ENCODE results near the gene KCNA1. TPM values are rescaled to one million over a fixed set of nuclear protein-coding genes. Genes with fewer than 3 reads are reported as not detected.

The KCNA1 gene
- total RNA-seq, 1 donor from 2014 or later: 0.40 TPM

DNA sequence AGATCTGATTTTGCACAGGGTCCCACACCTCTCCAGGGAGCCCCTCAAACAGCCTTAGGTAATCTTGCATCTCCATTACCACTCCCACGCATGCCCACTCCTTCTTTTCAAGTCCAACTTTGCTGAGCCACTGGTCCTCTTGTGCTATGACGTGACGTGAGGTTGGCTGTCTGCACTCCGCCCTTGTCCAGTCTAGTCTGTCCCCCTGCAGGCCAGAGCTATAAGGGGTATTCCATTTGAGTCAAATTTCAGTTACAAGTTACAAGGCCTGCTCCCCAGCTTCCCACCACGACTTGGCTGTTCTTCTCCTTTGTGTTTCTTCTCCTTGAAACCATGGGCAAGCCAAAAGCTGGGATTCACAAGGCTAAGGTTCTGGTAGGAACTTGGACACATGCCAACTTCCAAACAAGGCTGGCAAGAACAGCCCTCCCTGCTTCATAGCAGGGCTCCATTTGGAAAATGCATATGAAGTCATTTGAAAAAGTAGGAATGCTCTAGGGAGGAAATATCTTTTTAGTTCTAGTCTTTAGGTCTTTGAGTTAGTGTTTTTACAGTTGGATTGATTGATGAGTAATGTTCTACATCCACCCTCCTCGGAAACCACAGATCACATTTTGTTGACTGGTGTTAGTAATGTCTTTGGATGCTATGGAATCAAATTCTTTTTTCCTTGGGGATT is 49.1 kb downstream of the KCNA1 start:
- DNase-seq (ENCODE audit: extremely low spot score, unreplicated experiment): no peak
- Mint-ChIP-seq H3K4me1 (ENCODE audit: unreplicated experiment) (peaks cover 29% of the 10 kb centered on the region), H3K9me3 (ENCODE audit: unreplicated experiment) (no peaks in the 10 kb centered on the region), H3K4me3 (ENCODE audit: unreplicated experiment) (no peak overlapping the region), H3K27me3 (ENCODE audit: unreplicated experiment) (peaks cover 5% of the 10 kb centered on the region), H3K27ac (ENCODE audit: unreplicated experiment) (peak overlapping the region; percentile 64), H3K36me3 (ENCODE audit: unreplicated experiment) (no peaks in the 10 kb centered on the region)
- TF ChIP-seq, protein P1, sequence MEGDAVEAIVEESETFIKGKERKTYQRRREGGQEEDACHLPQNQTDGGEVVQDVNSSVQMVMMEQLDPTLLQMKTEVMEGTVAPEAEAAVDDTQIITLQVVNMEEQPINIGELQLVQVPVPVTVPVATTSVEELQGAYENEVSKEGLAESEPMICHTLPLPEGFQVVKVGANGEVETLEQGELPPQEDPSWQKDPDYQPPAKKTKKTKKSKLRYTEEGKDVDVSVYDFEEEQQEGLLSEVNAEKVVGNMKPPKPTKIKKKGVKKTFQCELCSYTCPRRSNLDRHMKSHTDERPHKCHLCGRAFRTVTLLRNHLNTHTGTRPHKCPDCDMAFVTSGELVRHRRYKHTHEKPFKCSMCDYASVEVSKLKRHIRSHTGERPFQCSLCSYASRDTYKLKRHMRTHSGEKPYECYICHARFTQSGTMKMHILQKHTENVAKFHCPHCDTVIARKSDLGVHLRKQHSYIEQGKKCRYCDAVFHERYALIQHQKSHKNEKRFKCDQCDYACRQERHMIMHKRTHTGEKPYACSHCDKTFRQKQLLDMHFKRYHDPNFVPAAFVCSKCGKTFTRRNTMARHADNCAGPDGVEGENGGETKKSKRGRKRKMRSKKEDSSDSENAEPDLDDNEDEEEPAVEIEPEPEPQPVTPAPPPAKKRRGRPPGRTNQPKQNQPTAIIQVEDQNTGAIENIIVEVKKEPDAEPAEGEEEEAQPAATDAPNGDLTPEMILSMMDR (IDR thresholded peaks at IDR 0.05): no peak

DNA sequence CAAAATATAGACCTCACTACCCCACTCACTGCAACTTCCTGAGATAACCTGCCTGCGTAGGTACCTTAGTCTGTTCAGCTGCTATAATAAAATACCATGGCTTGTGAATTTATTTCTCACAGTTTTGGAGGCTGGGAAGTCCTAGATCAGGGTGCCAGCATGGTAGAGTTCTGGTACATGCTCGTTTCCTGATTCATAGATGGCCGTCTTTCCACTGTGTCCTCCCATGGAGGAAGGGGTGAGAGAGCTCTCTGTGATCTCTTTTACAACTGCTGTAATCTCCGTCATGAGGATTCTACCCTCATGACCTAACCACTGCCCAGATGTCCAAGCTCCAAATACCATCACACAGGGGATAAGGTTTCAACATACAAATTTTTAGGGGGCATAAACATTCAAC is 49.7 kb downstream of the KCNA1 start:
- peaks cover 10% of the 10 kb centered on the region for H3K27me3 Mint-ChIP-seq (ENCODE audit: unreplicated experiment)
- H3K9me3 Mint-ChIP-seq (ENCODE audit: unreplicated experiment): no peaks in the 10 kb centered on the region
- H3K4me1 Mint-ChIP-seq (ENCODE audit: unreplicated experiment): peaks cover 29% of the 10 kb centered on the region
- no peak overlapping the region for H3K4me3 Mint-ChIP-seq (ENCODE audit: unreplicated experiment)
- H3K27ac Mint-ChIP-seq (ENCODE audit: unreplicated experiment): peak overlapping the region; percentile 50
- no peaks in the 10 kb centered on the region for H3K36me3 Mint-ChIP-seq (ENCODE audit: unreplicated experiment)
- TF ChIP-seq, protein P1 (IDR thresholded peaks at IDR 0.05): no peak
- DNase-seq (ENCODE audit: extremely low spot score, unreplicated experiment): no peak

DNA sequence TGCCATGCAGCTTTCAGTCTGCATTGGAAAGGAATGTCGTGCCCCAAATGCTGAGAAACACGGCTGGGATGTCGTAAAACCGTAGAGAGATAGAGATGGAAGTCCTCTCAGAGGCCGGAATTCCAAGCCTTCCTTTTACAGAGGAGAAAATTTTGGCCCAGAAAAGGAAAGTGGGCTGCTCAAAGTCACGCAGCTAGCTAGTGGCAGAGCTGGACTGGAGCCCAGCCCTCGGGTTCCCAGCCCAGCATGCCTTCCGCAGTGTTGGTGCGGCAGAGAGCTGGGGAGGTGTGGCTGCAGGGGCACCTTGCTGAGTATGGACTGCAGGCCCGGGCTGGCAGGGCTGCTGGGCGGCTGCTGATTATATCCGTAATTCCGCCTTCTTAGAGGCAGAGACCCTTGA is 50.3 kb downstream of the KCNA1 start:
- no peak for DNase-seq (ENCODE audit: extremely low spot score, unreplicated experiment)
- peaks cover 12% of the 10 kb centered on the region for H3K27me3 Mint-ChIP-seq (ENCODE audit: unreplicated experiment)

DNA sequence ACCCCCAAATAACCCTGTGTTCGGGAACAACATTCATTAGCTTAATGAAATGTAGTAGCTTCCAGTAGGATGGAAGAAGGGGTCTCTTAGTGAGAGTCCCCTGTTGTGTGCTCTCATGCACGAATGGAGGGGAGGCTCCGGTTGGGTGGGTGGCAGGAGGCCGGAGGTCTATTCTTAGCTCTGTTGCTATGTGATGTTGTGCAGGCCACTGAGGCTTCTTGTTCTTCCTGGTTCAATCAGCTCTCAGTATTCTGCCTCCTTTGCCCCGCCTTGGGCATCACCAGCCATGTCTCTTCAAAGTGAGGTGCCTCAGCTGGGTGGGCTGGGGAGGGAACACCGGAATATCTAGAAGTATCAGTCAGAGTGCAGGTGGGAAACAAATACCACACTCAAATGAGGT is 50.8 kb downstream of the KCNA1 start:
- Mint-ChIP-seq H3K4me3 (ENCODE audit: unreplicated experiment) (no peak overlapping the region), H3K27me3 (ENCODE audit: unreplicated experiment) (peaks cover 12% of the 10 kb centered on the region), H3K27ac (ENCODE audit: unreplicated experiment) (no peak overlapping the region), H3K4me1 (ENCODE audit: unreplicated experiment) (peaks cover 27% of the 10 kb centered on the region), H3K9me3 (ENCODE audit: unreplicated experiment) (no peaks in the 10 kb centered on the region), H3K36me3 (ENCODE audit: unreplicated experiment) (no peaks in the 10 kb centered on the region)
- TF ChIP-seq, protein P1 (IDR thresholded peaks at IDR 0.05): no peak
- DNase-seq (ENCODE audit: extremely low spot score, unreplicated experiment): no peak

More for the DNA sequence above, 50.3 kb downstream of the KCNA1 start:
- H3K9me3 Mint-ChIP-seq (ENCODE audit: unreplicated experiment): no peaks in the 10 kb centered on the region
- TF ChIP-seq, protein P1 (IDR thresholded peaks at IDR 0.05): no peak
- peaks cover 29% of the 10 kb centered on the region for H3K4me1 Mint-ChIP-seq (ENCODE audit: unreplicated experiment)
- H3K27ac Mint-ChIP-seq (ENCODE audit: unreplicated experiment): no peak overlapping the region
- H3K4me3 Mint-ChIP-seq (ENCODE audit: unreplicated experiment): no peak overlapping the region
- H3K36me3 Mint-ChIP-seq (ENCODE audit: unreplicated experiment): no peaks in the 10 kb centered on the region

DNA sequence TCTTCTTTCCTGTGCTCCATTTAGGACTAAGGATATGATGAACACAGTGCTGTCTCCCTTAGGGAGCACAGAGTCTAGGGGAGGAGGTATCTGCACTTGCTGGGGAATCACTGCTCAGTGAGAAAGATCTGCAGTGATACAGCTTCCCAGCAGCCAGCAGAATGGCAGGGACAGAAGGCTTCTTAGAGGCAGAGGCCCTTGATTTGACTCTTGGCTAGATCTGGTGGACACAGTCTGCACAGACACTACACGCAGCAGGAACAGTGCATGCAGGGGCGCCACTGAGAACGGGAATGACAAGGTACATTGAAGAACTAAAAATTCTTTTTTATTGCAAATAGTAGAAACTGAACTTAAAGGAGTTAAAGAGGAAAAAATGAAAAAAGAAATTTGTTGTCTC is 51.6 kb downstream of the KCNA1 start:
- TF ChIP-seq, protein P1 (IDR thresholded peaks at IDR 0.05): no peak
- no peak overlapping the region for H3K4me3 Mint-ChIP-seq (ENCODE audit: unreplicated experiment)
- no peaks in the 10 kb centered on the region for H3K9me3 Mint-ChIP-seq (ENCODE audit: unreplicated experiment)
- H3K36me3 Mint-ChIP-seq (ENCODE audit: unreplicated experiment): no peaks in the 10 kb centered on the region
- no peak overlapping the region for H3K27ac Mint-ChIP-seq (ENCODE audit: unreplicated experiment)
- DNase-seq (ENCODE audit: extremely low spot score, unreplicated experiment): no peak
- H3K27me3 Mint-ChIP-seq (ENCODE audit: unreplicated experiment): peaks cover 13% of the 10 kb centered on the region
- H3K4me1 Mint-ChIP-seq (ENCODE audit: unreplicated experiment): peaks cover 19% of the 10 kb centered on the region

Data from osteocyte (in vitro differentiated cells).